Measurements from ENCODE around the gene PPP1R17.

Gene PPP1R17

GRCh38 chr7:31692871-31693270 lies 5.9 kb downstream of the PPP1R17 start:
- Histone ChIP-seq H3K4me1 (ENCODE audit: control insufficient read depth, insufficient read depth, low read length) (no peaks in the 10 kb centered on the region), H3K9me3 (ENCODE audit: control insufficient read depth, insufficient read depth, low read depth, low read length) (no peaks in the 10 kb centered on the region), H3K36me3 (ENCODE audit: control insufficient read depth in 2 of 2, insufficient read depth in 1 of 2, low read length in 2 of 2) (no peaks in the 10 kb centered on the region), H3K27ac (ENCODE audit: extremely low read depth, low read depth, low read length) (no peak overlapping the region), H3K4me3 (ENCODE audit: low read depth, low read length) (no peak overlapping the region)
- TF ChIP-seq TCF7L2 (IDR thresholded peaks at IDR 0.05; ENCODE audit: borderline replicate concordance, low read depth, low read length) (no peak), ZSCAN16 (tag by site-specific recombination; IDR thresholded peaks at IDR 0.05) (no peak), IKZF3 (tag by site-specific recombination; IDR thresholded peaks at IDR 0.05) (no peak), SALL2 (tag by site-specific recombination; IDR thresholded peaks at IDR 0.05; ENCODE audit: borderline replicate concordance) (no peak), ZNF311 (tag by site-specific recombination; IDR thresholded peaks at IDR 0.05; ENCODE audit: borderline replicate concordance) (no peak), KLF17 (tag by site-specific recombination; IDR thresholded peaks at IDR 0.05) (no peak), ZNF10 (tag by site-specific recombination; IDR thresholded peaks at IDR 0.05) (no peak), ZNF362 (tag by site-specific recombination; IDR thresholded peaks at IDR 0.05) (no peak), KLF1 (tag by site-specific recombination; IDR thresholded peaks at IDR 0.05) (no peak), ZFP37 (tag by site-specific recombination; IDR thresholded peaks at IDR 0.05) (no peak), ZNF391 (tag by site-specific recombination; IDR thresholded peaks at IDR 0.05; ENCODE audit: borderline replicate concordance, low read depth) (no peak), ZNF747 (tag by site-specific recombination; IDR thresholded peaks at IDR 0.05) (no peak), BCL6B (tag by site-specific recombination; IDR thresholded peaks at IDR 0.05) (no peak)
- POLR2A ChIA-PET, result no interaction called here
- CTCF ChIA-PET, result no interaction called here

GRCh38 chr7:31695859-31696614 lies 9.0 kb downstream of the PPP1R17 start:
- no peak overlapping the region for H3K27ac ChIP-seq (ENCODE audit: extremely low read depth, low read depth, low read length)
- CTCF ChIA-PET, result interaction anchor here (0.6 to 1.7 kb wide), 2 partner anchors 62 to 615 kb away, joined by 3 to 5 read pairs; no protein-coding TSS in a partner anchor
- TF ChIP-seq HOXD13 (CRISPR knock-in tag; IDR thresholded peaks at IDR 0.05; ENCODE audit: borderline replicate concordance) (no peak), PATZ1 (tag by site-specific recombination; IDR thresholded peaks at IDR 0.05) (no peak), KLF1 (tag by site-specific recombination; IDR thresholded peaks at IDR 0.05) (no peak), ZNF792 (tag by site-specific recombination; IDR thresholded peaks at IDR 0.05) (no peak), ZNF785 (tag by site-specific recombination; IDR thresholded peaks at IDR 0.05) (no peak), ZNF549 (tag by site-specific recombination; IDR thresholded peaks at IDR 0.05) (no peak), ZNF350 (tag by site-specific recombination; IDR thresholded peaks at IDR 0.05) (no peak), ZFP41 (tag by site-specific recombination; IDR thresholded peaks at IDR 0.05; ENCODE audit: borderline replicate concordance) (no peak), ZNF140 (tag by site-specific recombination; IDR thresholded peaks at IDR 0.05) (no peak), HOXC10 (CRISPR knock-in tag; IDR thresholded peaks at IDR 0.05) (no peak)
- POLR2A ChIA-PET, result no interaction called here
- H3K36me3 ChIP-seq (ENCODE audit: control insufficient read depth in 2 of 2, insufficient read depth in 1 of 2, low read length in 2 of 2), result no peaks in the 10 kb centered on the region
- no peak overlapping the region for H3K4me3 ChIP-seq (ENCODE audit: low read depth, low read length)
- H3K9me3 ChIP-seq (ENCODE audit: control insufficient read depth, insufficient read depth, low read depth, low read length), result no peaks in the 10 kb centered on the region
- H3K4me1 ChIP-seq (ENCODE audit: control insufficient read depth, insufficient read depth, low read length), result no peaks in the 10 kb centered on the region

All from HEK293 (cell line).